Measurements from ENCODE around the gene NXT1. TPM values are rescaled to one million over a fixed set of nuclear protein-coding genes. Genes with fewer than 3 reads are reported as not detected.

The NXT1 gene
- total and polyA plus RNA-seq, 7 donors = 8.1 to 57.6 (median 22.3) TPM

DNA sequence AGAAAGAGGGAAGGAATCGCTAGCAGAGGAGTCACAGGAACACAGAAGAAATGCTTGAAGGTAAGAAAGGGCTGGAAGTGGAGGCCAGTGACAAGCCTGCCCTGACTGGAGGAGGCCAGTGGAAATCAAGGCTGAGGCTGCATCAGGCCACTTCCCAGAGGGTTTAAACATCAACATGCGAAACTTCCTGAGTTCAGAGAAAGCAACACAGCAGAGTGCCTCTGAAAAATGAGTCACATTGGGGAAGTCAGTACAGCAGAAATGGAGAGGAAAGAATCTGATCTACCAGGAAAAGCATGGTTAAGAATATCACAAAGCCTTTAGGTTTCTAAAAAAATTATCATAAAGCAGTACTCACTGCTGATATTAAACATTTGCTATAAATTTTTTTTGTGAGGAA lies 47.4 kb downstream of the NXT1 start:
- WGBS, 2 donors = 83 to 90% methylated on average over 2 of the region's 2 CpGs
- H3K9me3 ChIP-seq = no peaks in the 10 kb centered on the region

DNA sequence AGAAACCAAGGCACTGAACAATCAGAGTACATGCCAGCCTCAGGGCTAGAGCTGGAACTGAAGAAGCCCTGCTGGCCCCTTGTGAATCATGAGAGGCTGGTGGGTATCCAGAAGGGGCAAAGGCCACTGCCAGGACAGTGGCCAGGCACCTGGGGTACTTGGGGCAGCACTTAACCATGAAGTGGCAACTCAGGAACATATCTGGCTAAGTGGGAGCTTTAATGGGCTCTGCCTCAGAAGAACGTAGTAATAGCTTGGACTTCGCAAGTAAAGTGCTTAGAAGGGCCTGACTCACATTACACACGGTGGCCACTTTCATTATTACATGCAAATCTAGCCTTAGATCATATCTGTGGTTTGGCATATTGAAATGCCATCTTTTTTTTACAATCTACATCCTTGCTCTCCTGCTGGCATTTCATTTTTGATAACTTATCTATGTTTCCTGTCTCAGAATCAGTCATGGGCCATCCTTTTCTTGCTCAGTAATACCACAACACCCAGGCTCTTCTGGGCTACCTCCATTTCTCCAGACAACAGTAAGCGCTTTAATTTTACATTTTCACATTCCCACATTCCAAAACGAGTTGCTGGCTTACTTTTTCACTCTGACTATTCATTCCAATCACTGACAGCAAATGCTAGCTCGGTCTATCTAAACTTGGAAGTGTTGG lies 49.1 kb downstream of the NXT1 start:
- Histone ChIP-seq H3K27me3 (no peaks in the 10 kb centered on the region), H3K9me3 (no peaks in the 10 kb centered on the region), H3K27ac (no peak overlapping the region), H3K4me3 (no peak overlapping the region), H3K36me3 (peaks cover 0 to 24% (median 0%) of the 10 kb centered on the region in 4 donors), H3K4me1 (peaks cover 0 to 28% (median 14%) of the 10 kb centered on the region in 4 donors)
- intact Hi-C loops (cut with DNase I) = no loop called here
- TF ChIP-seq, protein P1, sequence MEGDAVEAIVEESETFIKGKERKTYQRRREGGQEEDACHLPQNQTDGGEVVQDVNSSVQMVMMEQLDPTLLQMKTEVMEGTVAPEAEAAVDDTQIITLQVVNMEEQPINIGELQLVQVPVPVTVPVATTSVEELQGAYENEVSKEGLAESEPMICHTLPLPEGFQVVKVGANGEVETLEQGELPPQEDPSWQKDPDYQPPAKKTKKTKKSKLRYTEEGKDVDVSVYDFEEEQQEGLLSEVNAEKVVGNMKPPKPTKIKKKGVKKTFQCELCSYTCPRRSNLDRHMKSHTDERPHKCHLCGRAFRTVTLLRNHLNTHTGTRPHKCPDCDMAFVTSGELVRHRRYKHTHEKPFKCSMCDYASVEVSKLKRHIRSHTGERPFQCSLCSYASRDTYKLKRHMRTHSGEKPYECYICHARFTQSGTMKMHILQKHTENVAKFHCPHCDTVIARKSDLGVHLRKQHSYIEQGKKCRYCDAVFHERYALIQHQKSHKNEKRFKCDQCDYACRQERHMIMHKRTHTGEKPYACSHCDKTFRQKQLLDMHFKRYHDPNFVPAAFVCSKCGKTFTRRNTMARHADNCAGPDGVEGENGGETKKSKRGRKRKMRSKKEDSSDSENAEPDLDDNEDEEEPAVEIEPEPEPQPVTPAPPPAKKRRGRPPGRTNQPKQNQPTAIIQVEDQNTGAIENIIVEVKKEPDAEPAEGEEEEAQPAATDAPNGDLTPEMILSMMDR (IDR thresholded peaks at IDR 0.05) = no peak
- TF ChIP-seq EP300 (IDR thresholded peaks at IDR 0.05) (no peak), POLR2AphosphoS5 (IDR thresholded peaks at IDR 0.05) (no peak), POLR2A (IDR thresholded peaks at IDR 0.05) (no peak)
- WGBS, 2 donors = 77 to 78% methylated on average over 6 of the region's 6 CpGs
- no peak for DNase-seq

More for the DNA sequence above, 47.4 kb downstream of the NXT1 start:
- intact Hi-C loops (cut with DNase I) = no loop called here
- DNase-seq = no peak
- peaks cover 0 to 42% (median 6%) of the 10 kb centered on the region in 4 donors for H3K36me3 ChIP-seq
- H3K27ac ChIP-seq = no peak overlapping the region
- no peaks in the 10 kb centered on the region for H3K27me3 ChIP-seq
- no peak overlapping the region for H3K4me3 ChIP-seq
- TF ChIP-seq, protein P1 (IDR thresholded peaks at IDR 0.05) = no peak
- no peak for TF ChIP-seq EP300 (IDR thresholded peaks at IDR 0.05)
- no peak for TF ChIP-seq POLR2A (IDR thresholded peaks at IDR 0.05)
- peaks cover 0 to 12% (median 4%) of the 10 kb centered on the region in 4 donors for H3K4me1 ChIP-seq

DNA sequence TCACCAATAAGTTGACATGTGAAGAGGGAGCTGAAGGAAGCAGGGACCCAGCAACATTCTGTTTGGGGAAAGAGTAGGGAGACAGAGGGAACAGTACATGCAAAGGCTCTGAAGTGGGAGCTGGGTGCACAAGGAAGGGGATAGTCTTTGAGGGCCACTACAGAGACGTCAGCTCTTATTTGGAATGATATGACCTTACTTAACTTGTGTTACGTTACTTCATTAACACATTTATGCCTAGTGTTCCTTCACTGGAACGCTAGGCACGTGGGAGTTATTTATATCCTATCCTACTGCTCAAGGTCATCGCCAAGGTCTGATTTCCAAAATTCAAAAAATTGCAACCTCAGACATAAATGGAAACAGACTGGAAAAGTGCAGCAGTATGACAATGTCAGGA lies 50.5 kb downstream of the NXT1 start:
- peaks cover 0 to 28% (median 14%) of the 10 kb centered on the region in 4 donors for H3K4me1 ChIP-seq
- no peak overlapping the region for H3K4me3 ChIP-seq
- intact Hi-C loops (cut with DNase I) = no loop called here
- H3K27me3 ChIP-seq = no peaks in the 10 kb centered on the region
- no peak for TF ChIP-seq EP300 (IDR thresholded peaks at IDR 0.05)
- no peak for TF ChIP-seq POLR2AphosphoS5 (IDR thresholded peaks at IDR 0.05)
- no peak for TF ChIP-seq POLR2A (IDR thresholded peaks at IDR 0.05)
- TF ChIP-seq, protein P1 (IDR thresholded peaks at IDR 0.05) = no peak
- no peak overlapping the region for H3K27ac ChIP-seq
- 92 to 97% methylated on average over 5 of the region's 5 CpGs for WGBS, 2 donors
- DNase-seq = no peak
- H3K9me3 ChIP-seq = no peaks in the 10 kb centered on the region
- peaks cover 0 to 19% (median 0%) of the 10 kb centered on the region in 4 donors for H3K36me3 ChIP-seq

DNA sequence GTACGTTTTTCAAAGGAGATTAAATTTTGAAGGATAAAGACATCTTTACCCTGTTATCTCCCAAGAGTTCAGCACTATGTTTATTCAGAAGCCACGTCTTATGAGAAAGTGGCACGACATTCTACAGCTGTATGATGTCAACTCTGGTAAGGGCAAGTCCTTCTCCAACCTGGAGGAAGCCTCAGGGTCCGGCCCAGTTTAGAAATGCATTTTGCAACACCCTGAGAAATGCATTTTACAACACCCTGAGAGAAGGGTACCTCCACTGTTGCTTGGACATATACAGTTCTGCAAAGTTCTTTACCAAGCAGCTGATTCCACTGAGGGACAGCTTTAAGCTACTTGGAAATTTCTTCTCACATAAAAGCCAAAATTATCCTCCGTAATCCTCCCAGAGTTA lies 53.2 kb downstream of the NXT1 start:
- DNase-seq = no peak
- H3K36me3 ChIP-seq = peaks cover 0 to 19% (median 0%) of the 10 kb centered on the region in 4 donors
- H3K4me1 ChIP-seq = peaks cover 0 to 19% (median 10%) of the 10 kb centered on the region in 4 donors
- no peaks in the 10 kb centered on the region for H3K27me3 ChIP-seq
- no peaks in the 10 kb centered on the region for H3K9me3 ChIP-seq
- H3K4me3 ChIP-seq = no peak overlapping the region
- WGBS, 2 donors = 77 to 83% methylated on average over 5 of the region's 5 CpGs
- H3K27ac ChIP-seq = no peak overlapping the region
- intact Hi-C loops (cut with DNase I) = no loop called here
- TF ChIP-seq EP300 (IDR thresholded peaks at IDR 0.05) = no peak
- no peak for TF ChIP-seq POLR2A (IDR thresholded peaks at IDR 0.05)
- TF ChIP-seq POLR2AphosphoS5 (IDR thresholded peaks at IDR 0.05) = no peak
- TF ChIP-seq, protein P1 (IDR thresholded peaks at IDR 0.05) = no peak
